Astrocyte (in vitro differentiated cells and primary cell): ENCODE results near the gene CACNA1B.

Experiments used
- CTCF ChIP-seq: IDR thresholded peaks from 2 replicates; pipeline ENCODE4 v1.5.1; 2011; ENCODE audit warnings: low read depth, mild to moderate bottlenecking, inconsistent platforms, low read length, moderate library complexity; ENCODE audit not compliant: insufficient read depth
- EZH2 ChIP-seq: IDR thresholded peaks from 2 replicates; pipeline ENCODE4 v1.6.1; 2012; ENCODE audit warnings: mild to moderate bottlenecking, low read length, inconsistent platforms; ENCODE audit not compliant: insufficient read depth

GRCh38 chr9:137919649-137920141 lies 42.1 kb downstream of the CACNA1B start:
- TF ChIP-seq CTCF, result no peak
- no peak for TF ChIP-seq EZH2
